CD4-positive, alpha-beta T cell (primary cell): ENCODE results near the gene RHOA. TPM values are rescaled to one million over a fixed set of nuclear protein-coding genes. Genes with fewer than 3 reads are reported as not detected.

Source experiments
- ATAC-seq: fragments of 200-7000 bp; cut with Tn5 transposase; one replicate; pipeline ENCODE4 v1.10.0; 2022; ENCODE audit warnings: mild to moderate bottlenecking; ENCODE audit not compliant: poor library complexity
- CTCF ChIA-PET: fragments of 350-600 bp; sonication (Branson Sonifier 250); formaldehyde crosslinking; loops from one replicate; lab custom pipeline; 2021; ENCODE audit warnings: antibody characterized with exemption, inconsistent platforms; lab: Charles Lee
- POLR2A ChIA-PET: fragments of 350-600 bp; sonication (Branson Sonifier 250); formaldehyde crosslinking; loops from one replicate; lab custom pipeline; 2021; ENCODE audit warnings: antibody characterized with exemption, inconsistent platforms; lab: Charles Lee
- DNase-seq, 14 experiments: peaks; one replicate each; pipeline ENCODE4 v3.0.0-alpha.2; 2013 to 2020; ENCODE audit warnings: mixed read lengths in 2 of 14
- H3K27ac ChIP-seq, 2 donors: one replicate each; pipeline versions ENCODE4 v1.5.1 to v1.7.0; 2013; ENCODE audit warnings: low read length in 2 of 2, low read depth in 1 of 2, mild to moderate bottlenecking in 1 of 2
- H3K27me3 ChIP-seq, 2 experiments: 1 replicate in 1 of 2; 2 replicates in 1 of 2; pipeline versions ENCODE4 v1.6.1 to v1.7.0; 2013; ENCODE audit warnings: low read length in 2 of 2, control low read depth in 1 of 2, mild to moderate bottlenecking in 1 of 2, moderate library complexity in 1 of 2; ENCODE audit not compliant: insufficient read depth in 2 of 2, control insufficient read depth in 1 of 2
- H3K36me3 ChIP-seq: one replicate; pipeline ENCODE4 v1.6.1; 2013; ENCODE audit warnings: low read length, control low read depth; ENCODE audit not compliant: insufficient read depth
- H3K4me1 ChIP-seq: one replicate; pipeline ENCODE4 v1.6.1; 2013; ENCODE audit warnings: low read length, control low read depth; ENCODE audit not compliant: insufficient read depth
- H3K4me3 ChIP-seq: one replicate; pipeline ENCODE4 v1.5.1; 2013; ENCODE audit warnings: mild to moderate bottlenecking, low read length, moderate library complexity
- H3K9me3 ChIP-seq, 2 experiments: 1 replicate in 1 of 2; 2 replicates in 1 of 2; pipeline versions ENCODE4 v1.6.1 to v1.7.0; 2013; ENCODE audit warnings: low read length in 2 of 2, mild to moderate bottlenecking in 2 of 2, control low read depth in 1 of 2, moderate library complexity in 1 of 2; ENCODE audit not compliant: control insufficient read depth in 1 of 2, insufficient read depth in 1 of 2
- H3K27ac Mint-ChIP-seq: one replicate; pipeline ENCODE4 v1.8.0; 2020; ENCODE audit warnings: mixed read lengths
- H3K27me3 Mint-ChIP-seq: one replicate; pipeline ENCODE4 v1.8.0; 2021; ENCODE audit warnings: mixed read lengths
- H3K36me3 Mint-ChIP-seq: one replicate; pipeline ENCODE4 v1.8.0; 2021; ENCODE audit warnings: low read depth, mixed read lengths
- H3K4me1 Mint-ChIP-seq: one replicate; pipeline ENCODE4 v1.8.0; 2021; ENCODE audit warnings: low read depth, mixed read lengths
- H3K4me3 Mint-ChIP-seq: one replicate; pipeline ENCODE4 v1.8.0; 2020; ENCODE audit warnings: mild to moderate bottlenecking, mixed read lengths
- H3K9me3 Mint-ChIP-seq: one replicate; pipeline ENCODE4 v1.8.0; 2020; ENCODE audit warnings: mixed read lengths
- CTCF ChIP-seq: fragments of 200-600 bp; IDR thresholded peaks from one replicate; pipeline ENCODE4 v1.8.0; 2022; ENCODE audit warnings: antibody characterized with exemption, mild to moderate bottlenecking
- intact Hi-C, 2 experiments: fragments of 100-400 bp; cut with DNase I in 1 of 2; cut with micrococcal nuclease in 1 of 2; formaldehyde crosslinking; loops; one replicate each; pipeline versions ENCODE4 v1.15.1 to v1.9.0; 2023 to 2025; cut with DNase I, micrococcal nuclease
- polyA plus RNA-seq, 2 donors: library from polyadenylated mRNA; unstranded; fragments of 120-200 nt; gene quantifications; one replicate each; pipeline ENCODE4 v1.2.1, GENCODE V29; 2013
- total RNA-seq, 174 experiments: library from RNA in 2 of 174; stranded (reverse) in 2 of 174; gene quantifications; one replicate each; pipeline ENCODE4 v1.2.3 and lab custom pipeline; 2021 to 2026

RHOA gene
- total RNA-seq (100 to 1,000 TPM; 256 to 271 TPM), total RNA-seq (lab: John Stamatoyannopoulos, UW) (108 to 266 (median 174) reads per million in 172 experiments)
- 391 TPM for polyA plus RNA-seq (2013, experiment 1 of 2)
- 377 TPM for polyA plus RNA-seq (2013, experiment 2 of 2)

DNA sequence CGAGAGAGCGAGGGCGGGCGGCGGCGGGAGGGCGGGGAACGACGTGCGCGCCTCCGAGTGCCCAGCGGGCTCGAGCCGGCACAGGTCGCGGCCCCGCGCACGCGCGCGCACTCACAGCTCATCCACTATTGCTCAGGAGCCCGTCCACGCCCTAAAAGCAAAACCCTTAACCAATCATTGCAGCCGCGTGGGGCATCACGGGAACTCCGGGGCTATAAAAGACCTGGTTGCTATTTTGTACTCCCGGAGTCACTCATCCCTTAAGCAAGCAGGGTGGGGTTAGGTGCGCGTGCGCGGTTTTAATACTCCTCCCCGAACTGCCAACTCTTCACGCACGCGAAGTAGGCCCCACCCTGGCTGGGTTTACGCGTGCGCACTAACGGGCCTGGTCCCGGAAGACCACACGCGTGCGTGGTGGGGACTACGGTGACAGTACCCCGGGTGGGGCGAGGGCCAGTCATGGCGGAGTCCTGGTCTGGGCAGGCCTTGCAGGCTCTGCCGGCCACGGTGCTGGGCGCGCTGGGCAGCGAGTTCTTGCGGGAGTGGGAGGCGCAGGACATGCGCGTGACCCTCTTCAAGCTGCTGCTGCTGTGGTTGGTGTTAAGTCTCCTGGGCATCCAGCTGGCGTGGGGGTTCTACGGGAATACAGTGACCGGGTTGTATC lies at the start of gene RHOA, which contains the start of gene TCTA:
Gene RHOA (minus strand): TSS at position 9 of the 664 bp plus-strand sequence. CDS start 36,387 bp downstream, outside the sequence.
Gene TCTA (plus strand): TSS at position 456 of the 664 bp plus-strand sequence. CDS start 4 bp downstream, at position 460.
- ChIA-PET POLR2A (interaction anchor here (0.6 to 3.2 kb wide), 19 partner anchors 9 to 405 kb away, joined by 3 to 82 read pairs (median 3); partner anchors contain the start of genes AMT, DAG1, GPX1 and NDUFAF3), CTCF (interaction anchor here (1.0 to 3.4 kb wide), 3 partner anchors 32 to 72 kb away, joined by 3 to 16 read pairs (median 10); partner anchors contain the start of gene USP4)
- Mint-ChIP-seq H3K27ac (peak within 1 kb of the TSS; percentile 97), H3K4me3 (peak within 1 kb of the TSS; percentile 96), H3K27me3 (no peaks in the 10 kb centered on the region), H3K4me1 (peaks cover 70% of the 10 kb centered on the region), H3K9me3 (no peaks in the 10 kb centered on the region), H3K36me3 (peaks cover 34% of the 10 kb centered on the region)
- TF ChIP-seq CTCF, result no peak
- DNase-seq (peak; percentile 97 to 100 (median 99)), ATAC-seq (peak; percentile 84)
- Histone ChIP-seq H3K27me3 (no peaks in the 10 kb centered on the region), H3K36me3 (peaks cover 14% of the 10 kb centered on the region), H3K4me1 (peaks cover 75% of the 10 kb centered on the region), H3K9me3 (no peaks in the 10 kb centered on the region), H3K4me3 (peak within 1 kb of the TSS; percentile 75), H3K27ac (peak within 1 kb of the TSS; percentile 94 to 95)
- intact Hi-C loops, result loop anchor here (1.0 to 5.0 kb wide), 9 partner anchors 17 to 885 kb away; partner anchors contain the start of genes GPX1 (in 2 of the 2), NICN1 (in 2 of the 2), USP4 (in 2 of the 2) and HYAL3 (in 1 of the 2)

DNA sequence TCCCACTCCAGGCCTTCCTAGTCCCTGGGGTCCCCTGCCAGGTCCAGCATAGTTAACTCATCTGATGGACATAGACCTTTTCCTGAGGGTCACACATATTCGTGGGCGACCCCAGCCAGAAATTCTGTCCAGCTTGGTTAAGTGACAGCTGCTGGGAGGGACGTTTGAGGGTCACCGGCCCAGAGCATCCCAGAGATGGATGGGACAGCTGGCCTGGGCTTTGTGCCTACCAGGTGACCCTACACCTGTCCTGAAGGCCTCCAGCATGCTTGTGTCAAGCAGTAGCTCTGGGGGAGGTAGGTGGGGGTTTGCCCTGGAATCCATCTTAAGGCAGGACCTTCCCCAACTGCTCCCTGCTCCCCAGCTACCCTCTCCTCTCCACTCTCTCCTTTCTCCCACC lies 49.2 kb upstream of the RHOA start:
- H3K27me3 ChIP-seq, result no peaks in the 10 kb centered on the region
- no peaks in the 10 kb centered on the region for H3K4me1 Mint-ChIP-seq
- H3K4me1 ChIP-seq, result no peaks in the 10 kb centered on the region
- no peak overlapping the region for H3K27ac ChIP-seq
- no peaks in the 10 kb centered on the region for H3K36me3 ChIP-seq
- no peaks in the 10 kb centered on the region for H3K27me3 Mint-ChIP-seq
- no peaks in the 10 kb centered on the region for H3K9me3 ChIP-seq
- ChIA-PET POLR2A (no interaction called here), CTCF (interaction anchor here (1.5 kb wide), 1 partner anchor 12 kb away, joined by 3 read pairs; no protein-coding TSS in a partner anchor)
- TF ChIP-seq CTCF, result no peak
- DNase-seq (no peak), ATAC-seq (no peak)
- no peak overlapping the region for H3K4me3 ChIP-seq
- intact Hi-C loops, result no loop called here
- H3K27ac Mint-ChIP-seq, result no peak overlapping the region
- H3K36me3 Mint-ChIP-seq, result no peaks in the 10 kb centered on the region
- H3K9me3 Mint-ChIP-seq, result no peaks in the 10 kb centered on the region
- no peak overlapping the region for H3K4me3 Mint-ChIP-seq

GRCh38 chr3:49460188-49460890 lies 48.6 kb upstream of the RHOA start:
- Histone ChIP-seq H3K27me3 (no peaks in the 10 kb centered on the region), H3K4me3 (no peak overlapping the region), H3K4me1 (no peaks in the 10 kb centered on the region), H3K36me3 (no peaks in the 10 kb centered on the region), H3K27ac (no peak overlapping the region), H3K9me3 (no peaks in the 10 kb centered on the region)
- Mint-ChIP-seq H3K27ac (no peak overlapping the region), H3K36me3 (no peaks in the 10 kb centered on the region), H3K27me3 (no peaks in the 10 kb centered on the region), H3K9me3 (no peaks in the 10 kb centered on the region), H3K4me1 (no peaks in the 10 kb centered on the region), H3K4me3 (no peak overlapping the region)
- ATAC-seq, result no peak
- intact Hi-C loops, result no loop called here
- DNase-seq, result no peak
- no peak for TF ChIP-seq CTCF
- POLR2A ChIA-PET, result no interaction called here
- CTCF ChIA-PET, result interaction anchor here (1.5 kb wide), 1 partner anchor 11 kb away, joined by 3 read pairs; no protein-coding TSS in a partner anchor
